GM23338 (cell line): ENCODE measurements around the gene ZNF516. TPM values are rescaled to one million over a fixed set of nuclear protein-coding genes. Genes with fewer than 3 reads are reported as not detected.

Experiments
- ATAC-seq: fragments of 200-7000 bp; cut with Tn5 transposase; 3 replicates; pipeline ENCODE4 v1.9.1; 2020
- DNase-seq: peaks from one replicate; pipeline ENCODE4 v3.0.0-alpha.2; 2015; ENCODE audit warnings: low spot score
- H2AFZ ChIP-seq: fragments of 200-600 bp; sonication (generic); 2 replicates; pipeline ENCODE4 v1.8.0; 2016; ENCODE audit warnings: antibody characterized with exemption, mild to moderate bottlenecking, moderate library complexity
- H3F3A ChIP-seq: fragments of 200-600 bp; sonication (generic); replicated peaks from 2 replicates; pipeline ENCODE4 v1.8.0; 2017; ENCODE audit warnings: antibody characterized with exemption, mixed run types, low read depth
- H3K27ac ChIP-seq: fragments of 200-600 bp; sonication (generic); 2 replicates; pipeline ENCODE4 v1.6.1; 2016; ENCODE audit warnings: low read depth
- H3K27me3 ChIP-seq: fragments of 200-600 bp; sonication (generic); 2 replicates; pipeline ENCODE4 v1.8.0; 2016; ENCODE audit warnings: mild to moderate bottlenecking, mixed run types, moderate library complexity; ENCODE audit not compliant: insufficient read depth
- H3K36me3 ChIP-seq: fragments of 200-600 bp; sonication (generic); 2 replicates; pipeline ENCODE4 v1.8.0; 2016; ENCODE audit warnings: mild to moderate bottlenecking; ENCODE audit not compliant: insufficient read depth
- H3K4me1 ChIP-seq: fragments of 200-600 bp; sonication (generic); 2 replicates; pipeline ENCODE4 v1.8.0; 2016; ENCODE audit warnings: mild to moderate bottlenecking, moderate library complexity; ENCODE audit not compliant: insufficient read depth
- H3K4me2 ChIP-seq: fragments of 200-600 bp; sonication (generic); 2 replicates; pipeline ENCODE4 v1.7.1; 2017; ENCODE audit warnings: mixed run types
- H3K4me3 ChIP-seq: fragments of 200-600 bp; sonication (generic); 2 replicates; pipeline ENCODE4 v1.6.1; 2016; ENCODE audit warnings: mixed run types
- H3K79me2 ChIP-seq: fragments of 200-600 bp; sonication (generic); replicated peaks from 2 replicates; pipeline ENCODE4 v1.8.0; 2017; ENCODE audit warnings: mild to moderate bottlenecking; ENCODE audit not compliant: insufficient read depth
- H3K9me2 ChIP-seq: fragments of 200-600 bp; sonication (generic); 2 replicates; pipeline ENCODE4 v1.8.0; 2017; ENCODE audit not compliant: insufficient read depth
- H4K20me1 ChIP-seq: fragments of 200-600 bp; sonication (generic); replicated peaks from 2 replicates; pipeline ENCODE4 v1.8.0; 2017; ENCODE audit warnings: mild to moderate bottlenecking; ENCODE audit not compliant: insufficient read depth
- H3K27ac Mint-ChIP-seq: 2 replicates; pipeline ENCODE4 v1.8.0; 2020; ENCODE audit warnings: inconsistent platforms, mild to moderate bottlenecking, moderate library complexity, mixed read lengths
- H3K27me3 Mint-ChIP-seq: 3 replicates; pipeline ENCODE4 v1.8.0; 2022; ENCODE audit warnings: low read depth, mild to moderate bottlenecking, moderate library complexity, mixed read lengths, inconsistent platforms; ENCODE audit not compliant: insufficient read depth, poor library complexity
- H3K36me3 Mint-ChIP-seq: 3 replicates; pipeline ENCODE4 v1.8.0; 2021; ENCODE audit warnings: low read depth, mild to moderate bottlenecking, inconsistent platforms, moderate library complexity, mixed read lengths
- H3K4me1 Mint-ChIP-seq: 3 replicates; pipeline ENCODE4 v1.8.0; 2020; ENCODE audit warnings: mild to moderate bottlenecking, inconsistent platforms, mixed read lengths
- H3K4me3 Mint-ChIP-seq: 3 replicates; pipeline ENCODE4 v1.8.0; 2021; ENCODE audit warnings: moderate library complexity, mild to moderate bottlenecking, inconsistent platforms, mixed read lengths
- H3K9me3 Mint-ChIP-seq: 3 replicates; pipeline ENCODE4 v1.8.0; 2020; ENCODE audit warnings: moderate library complexity, mild to moderate bottlenecking, inconsistent platforms, mixed read lengths
- CREB1 ChIP-seq: fragments of 250-450 bp; sonication (Bioruptor Pico); IDR thresholded peaks from 2 replicates; pipeline ENCODE4 v1.5.0; 2020; ENCODE audit warnings: low read depth, mild to moderate bottlenecking, moderate library complexity
- EZH2 ChIP-seq: fragments of 200-600 bp; sonication (generic); IDR thresholded peaks from one replicate; pipeline ENCODE4 v1.8.0; 2017; ENCODE audit warnings: antibody characterized with exemption, mild to moderate bottlenecking, low read depth; ENCODE audit not compliant: unreplicated experiment
- EZH2phosphoT487 ChIP-seq: fragments of 200-600 bp; sonication (generic); IDR thresholded peaks from one replicate; pipeline ENCODE4 v1.8.1; 2018; ENCODE audit warnings: antibody characterized with exemption; ENCODE audit not compliant: unreplicated experiment
- JUNB ChIP-seq: IDR thresholded peaks from one replicate; pipeline ENCODE4 v1.6.1; 2016; ENCODE audit warnings: antibody characterized with exemption; ENCODE audit not compliant: unreplicated experiment
- NANOG ChIP-seq: IDR thresholded peaks from 2 replicates; pipeline ENCODE4 v1.6.1; 2016; ENCODE audit warnings: antibody characterized with exemption, borderline replicate concordance
- POLR2AphosphoS5 ChIP-seq: IDR thresholded peaks from 2 replicates; pipeline ENCODE4 v1.6.1; 2016; ENCODE audit warnings: antibody characterized with exemption, low read depth
- STAT1 ChIP-seq: IDR thresholded peaks from one replicate; pipeline ENCODE4 v1.6.1; 2016; ENCODE audit warnings: antibody characterized with exemption; ENCODE audit not compliant: unreplicated experiment
- ZNF114 ChIP-seq: fragments of 250-450 bp; sonication (Bioruptor Pico); IDR thresholded peaks from 2 replicates; pipeline ENCODE4 v1.5.0; 2020; ENCODE audit warnings: mild to moderate bottlenecking, moderate library complexity
- ZNF331 ChIP-seq: fragments of 250-450 bp; sonication (Bioruptor Pico); IDR thresholded peaks from 2 replicates; pipeline ENCODE4 v1.5.0; 2020; ENCODE audit warnings: low read depth, mild to moderate bottlenecking, moderate library complexity
- polyA plus RNA-seq: library from polyadenylated mRNA; unstranded; fragments of >200 nt; fragmentation: Nextera tagmentation; extraction: Ambion mirVana; gene quantifications from 2 replicates; pipeline ENCODE4 v1.2.1, GENCODE V29; 2016
- total RNA-seq: library from RNA; depleted of rRNA; stranded (reverse); fragments of >200 nt; shearing (Covaris generic); gene quantifications from 2 replicates; pipeline ENCODE4 v1.2.3, GENCODE V29; 2014
- TF ChIP-seq, protein P1 (sequence below): fragments of 250-450 bp; sonication (Bioruptor Pico); IDR thresholded peaks from 2 replicates; pipeline ENCODE4 v1.5.0; 2020; ENCODE audit warnings: mild to moderate bottlenecking, moderate library complexity
- TF ChIP-seq, protein P2 (sequence below): IDR thresholded peaks from one replicate; pipeline ENCODE4 v1.6.1; 2018; ENCODE audit warnings: antibody characterized with exemption; ENCODE audit not compliant: unreplicated experiment
- TF ChIP-seq, protein P3 (sequence below), 2 experiments: fragments of 200-600 bp in 1 of 2; sonication (generic) in 1 of 2; conservative IDR thresholded peaks; 2 replicates each; pipeline versions ENCODE4 v1.5.1 to v1.6.1; 2016 to 2017; ENCODE audit warnings: antibody characterized with exemption in 2 of 2, low read depth in 2 of 2, mild to moderate bottlenecking in 2 of 2, moderate library complexity in 1 of 2
- TF ChIP-seq, protein P4 (sequence below): IDR thresholded peaks from 2 replicates; pipeline ENCODE4 v1.6.1; 2016; ENCODE audit warnings: antibody characterized with exemption

The ZNF516 gene
- total and polyA plus RNA-seq, 2 experiments from 2014 or later, result 11.9 to 24.2 TPM

DNA sequence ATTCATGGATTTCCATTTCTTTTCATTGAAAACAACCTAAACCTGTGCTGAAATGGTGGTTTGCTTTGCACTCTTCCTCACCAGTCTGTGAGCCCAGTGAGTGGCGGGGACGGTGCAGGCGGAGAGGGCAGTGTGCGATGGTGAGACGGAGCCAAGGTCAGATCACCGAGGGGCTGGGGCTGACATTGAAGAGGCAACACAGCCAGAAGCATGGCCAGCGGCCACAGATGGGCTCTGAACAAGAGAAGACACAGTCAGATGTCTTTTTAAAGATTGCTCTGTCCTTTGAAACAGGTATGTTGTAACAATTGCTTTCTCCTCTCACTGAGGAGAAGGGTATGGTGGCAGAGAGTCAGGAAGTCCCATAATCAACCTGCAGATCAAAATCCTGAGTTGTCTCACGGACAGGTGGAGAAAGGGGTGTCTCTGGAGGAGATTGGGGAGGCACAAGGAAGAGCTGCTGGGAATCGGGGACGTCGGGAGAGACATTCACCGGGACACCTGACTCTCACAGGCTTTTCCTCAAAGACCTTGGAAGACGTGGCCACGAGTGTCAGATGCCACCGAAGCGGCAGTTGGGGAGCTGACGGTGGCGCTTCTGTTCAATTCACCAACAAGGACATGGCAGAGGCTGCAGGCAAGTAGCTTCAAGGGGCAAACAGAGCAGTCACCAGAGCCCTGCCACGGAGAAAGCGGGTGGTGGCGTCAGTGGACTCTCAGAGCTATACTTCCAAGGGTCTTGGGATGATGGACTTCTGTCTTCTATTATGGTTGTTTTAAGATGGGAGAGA is 12.1 kb upstream of the ZNF516 start:
- H4K20me1 ChIP-seq, result no peaks in the 10 kb centered on the region
- Mint-ChIP-seq H3K27me3 (peaks cover 13% of the 10 kb centered on the region), H3K4me3 (no peak overlapping the region), H3K9me3 (no peaks in the 10 kb centered on the region; the same call in 2 of the 3 replicates), H3K4me1 (peaks cover 14% of the 10 kb centered on the region), H3K36me3 (no peaks in the 10 kb centered on the region), H3K27ac (no peak overlapping the region)
- H3F3A ChIP-seq, result no peaks in the 10 kb centered on the region
- H3K4me3 ChIP-seq, result no peak overlapping the region
- H3K36me3 ChIP-seq, result no peaks in the 10 kb centered on the region
- H3K27ac ChIP-seq, result no peak overlapping the region
- 0 out of 2 replicates have a peak overlapping the region, but pooled peaks have one; percentile 32 for H2AFZ ChIP-seq
- H3K4me2 ChIP-seq, result no peak overlapping the region
- H3K9me2 ChIP-seq, result no peaks in the 10 kb centered on the region
- H3K4me1 ChIP-seq, result peaks cover 12% of the 10 kb centered on the region
- no peaks in the 10 kb centered on the region for H3K79me2 ChIP-seq
- no peak for TF ChIP-seq POLR2AphosphoS5
- TF ChIP-seq, protein P1, sequence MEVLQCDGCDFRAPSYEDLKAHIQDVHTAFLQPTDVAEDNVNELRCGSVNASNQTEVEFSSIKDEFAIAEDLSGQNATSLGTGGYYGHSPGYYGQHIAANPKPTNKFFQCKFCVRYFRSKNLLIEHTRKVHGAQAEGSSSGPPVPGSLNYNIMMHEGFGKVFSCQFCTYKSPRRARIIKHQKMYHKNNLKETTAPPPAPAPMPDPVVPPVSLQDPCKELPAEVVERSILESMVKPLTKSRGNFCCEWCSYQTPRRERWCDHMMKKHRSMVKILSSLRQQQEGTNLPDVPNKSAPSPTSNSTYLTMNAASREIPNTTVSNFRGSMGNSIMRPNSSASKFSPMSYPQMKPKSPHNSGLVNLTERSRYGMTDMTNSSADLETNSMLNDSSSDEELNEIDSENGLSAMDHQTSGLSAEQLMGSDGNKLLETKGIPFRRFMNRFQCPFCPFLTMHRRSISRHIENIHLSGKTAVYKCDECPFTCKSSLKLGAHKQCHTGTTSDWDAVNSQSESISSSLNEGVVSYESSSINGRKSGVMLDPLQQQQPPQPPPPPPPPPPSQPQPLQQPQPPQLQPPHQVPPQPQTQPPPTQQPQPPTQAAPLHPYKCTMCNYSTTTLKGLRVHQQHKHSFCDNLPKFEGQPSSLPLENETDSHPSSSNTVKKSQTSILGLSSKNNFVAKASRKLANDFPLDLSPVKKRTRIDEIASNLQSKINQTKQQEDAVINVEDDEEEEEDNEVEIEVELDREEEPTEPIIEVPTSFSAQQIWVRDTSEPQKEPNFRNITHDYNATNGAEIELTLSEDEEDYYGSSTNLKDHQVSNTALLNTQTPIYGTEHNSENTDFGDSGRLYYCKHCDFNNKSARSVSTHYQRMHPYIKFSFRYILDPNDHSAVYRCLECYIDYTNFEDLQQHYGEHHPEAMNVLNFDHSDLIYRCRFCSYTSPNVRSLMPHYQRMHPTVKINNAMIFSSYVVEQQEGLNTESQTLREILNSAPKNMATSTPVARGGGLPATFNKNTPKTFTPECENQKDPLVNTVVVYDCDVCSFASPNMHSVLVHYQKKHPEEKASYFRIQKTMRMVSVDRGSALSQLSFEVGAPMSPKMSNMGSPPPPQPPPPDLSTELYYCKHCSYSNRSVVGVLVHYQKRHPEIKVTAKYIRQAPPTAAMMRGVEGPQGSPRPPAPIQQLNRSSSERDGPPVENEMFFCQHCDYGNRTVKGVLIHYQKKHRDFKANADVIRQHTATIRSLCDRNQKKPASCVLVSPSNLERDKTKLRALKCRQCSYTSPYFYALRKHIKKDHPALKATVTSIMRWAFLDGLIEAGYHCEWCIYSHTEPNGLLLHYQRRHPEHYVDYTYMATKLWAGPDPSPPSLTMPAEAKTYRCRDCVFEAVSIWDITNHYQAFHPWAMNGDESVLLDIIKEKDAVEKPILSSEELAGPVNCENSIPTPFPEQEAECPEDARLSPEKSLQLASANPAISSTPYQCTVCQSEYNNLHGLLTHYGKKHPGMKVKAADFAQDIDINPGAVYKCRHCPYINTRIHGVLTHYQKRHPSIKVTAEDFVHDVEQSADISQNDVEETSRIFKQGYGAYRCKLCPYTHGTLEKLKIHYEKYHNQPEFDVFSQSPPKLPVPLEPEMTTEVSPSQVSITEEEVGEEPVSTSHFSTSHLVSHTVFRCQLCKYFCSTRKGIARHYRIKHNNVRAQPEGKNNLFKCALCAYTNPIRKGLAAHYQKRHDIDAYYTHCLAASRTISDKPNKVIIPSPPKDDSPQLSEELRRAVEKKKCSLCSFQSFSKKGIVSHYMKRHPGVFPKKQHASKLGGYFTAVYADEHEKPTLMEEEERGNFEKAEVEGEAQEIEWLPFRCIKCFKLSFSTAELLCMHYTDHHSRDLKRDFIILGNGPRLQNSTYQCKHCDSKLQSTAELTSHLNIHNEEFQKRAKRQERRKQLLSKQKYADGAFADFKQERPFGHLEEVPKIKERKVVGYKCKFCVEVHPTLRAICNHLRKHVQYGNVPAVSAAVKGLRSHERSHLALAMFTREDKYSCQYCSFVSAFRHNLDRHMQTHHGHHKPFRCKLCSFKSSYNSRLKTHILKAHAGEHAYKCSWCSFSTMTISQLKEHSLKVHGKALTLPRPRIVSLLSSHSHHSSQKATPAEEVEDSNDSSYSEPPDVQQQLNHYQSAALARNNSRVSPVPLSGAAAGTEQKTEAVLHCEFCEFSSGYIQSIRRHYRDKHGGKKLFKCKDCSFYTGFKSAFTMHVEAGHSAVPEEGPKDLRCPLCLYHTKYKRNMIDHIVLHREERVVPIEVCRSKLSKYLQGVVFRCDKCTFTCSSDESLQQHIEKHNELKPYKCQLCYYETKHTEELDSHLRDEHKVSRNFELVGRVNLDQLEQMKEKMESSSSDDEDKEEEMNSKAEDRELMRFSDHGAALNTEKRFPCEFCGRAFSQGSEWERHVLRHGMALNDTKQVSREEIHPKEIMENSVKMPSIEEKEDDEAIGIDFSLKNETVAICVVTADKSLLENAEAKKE (CRISPR knock-in tag), result no peak
- no peak for TF ChIP-seq STAT1
- TF ChIP-seq, protein P2, sequence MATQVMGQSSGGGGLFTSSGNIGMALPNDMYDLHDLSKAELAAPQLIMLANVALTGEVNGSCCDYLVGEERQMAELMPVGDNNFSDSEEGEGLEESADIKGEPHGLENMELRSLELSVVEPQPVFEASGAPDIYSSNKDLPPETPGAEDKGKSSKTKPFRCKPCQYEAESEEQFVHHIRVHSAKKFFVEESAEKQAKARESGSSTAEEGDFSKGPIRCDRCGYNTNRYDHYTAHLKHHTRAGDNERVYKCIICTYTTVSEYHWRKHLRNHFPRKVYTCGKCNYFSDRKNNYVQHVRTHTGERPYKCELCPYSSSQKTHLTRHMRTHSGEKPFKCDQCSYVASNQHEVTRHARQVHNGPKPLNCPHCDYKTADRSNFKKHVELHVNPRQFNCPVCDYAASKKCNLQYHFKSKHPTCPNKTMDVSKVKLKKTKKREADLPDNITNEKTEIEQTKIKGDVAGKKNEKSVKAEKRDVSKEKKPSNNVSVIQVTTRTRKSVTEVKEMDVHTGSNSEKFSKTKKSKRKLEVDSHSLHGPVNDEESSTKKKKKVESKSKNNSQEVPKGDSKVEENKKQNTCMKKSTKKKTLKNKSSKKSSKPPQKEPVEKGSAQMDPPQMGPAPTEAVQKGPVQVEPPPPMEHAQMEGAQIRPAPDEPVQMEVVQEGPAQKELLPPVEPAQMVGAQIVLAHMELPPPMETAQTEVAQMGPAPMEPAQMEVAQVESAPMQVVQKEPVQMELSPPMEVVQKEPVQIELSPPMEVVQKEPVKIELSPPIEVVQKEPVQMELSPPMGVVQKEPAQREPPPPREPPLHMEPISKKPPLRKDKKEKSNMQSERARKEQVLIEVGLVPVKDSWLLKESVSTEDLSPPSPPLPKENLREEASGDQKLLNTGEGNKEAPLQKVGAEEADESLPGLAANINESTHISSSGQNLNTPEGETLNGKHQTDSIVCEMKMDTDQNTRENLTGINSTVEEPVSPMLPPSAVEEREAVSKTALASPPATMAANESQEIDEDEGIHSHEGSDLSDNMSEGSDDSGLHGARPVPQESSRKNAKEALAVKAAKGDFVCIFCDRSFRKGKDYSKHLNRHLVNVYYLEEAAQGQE, result no peak
- no peak for TF ChIP-seq EZH2
- no peak for TF ChIP-seq ZNF331 (CRISPR knock-in tag)
- TF ChIP-seq CREB1, result no peak
- no peak for TF ChIP-seq EZH2phosphoT487
- no peak for TF ChIP-seq NANOG
- TF ChIP-seq ZNF114 (CRISPR knock-in tag), result no peak
- TF ChIP-seq, protein P3, sequence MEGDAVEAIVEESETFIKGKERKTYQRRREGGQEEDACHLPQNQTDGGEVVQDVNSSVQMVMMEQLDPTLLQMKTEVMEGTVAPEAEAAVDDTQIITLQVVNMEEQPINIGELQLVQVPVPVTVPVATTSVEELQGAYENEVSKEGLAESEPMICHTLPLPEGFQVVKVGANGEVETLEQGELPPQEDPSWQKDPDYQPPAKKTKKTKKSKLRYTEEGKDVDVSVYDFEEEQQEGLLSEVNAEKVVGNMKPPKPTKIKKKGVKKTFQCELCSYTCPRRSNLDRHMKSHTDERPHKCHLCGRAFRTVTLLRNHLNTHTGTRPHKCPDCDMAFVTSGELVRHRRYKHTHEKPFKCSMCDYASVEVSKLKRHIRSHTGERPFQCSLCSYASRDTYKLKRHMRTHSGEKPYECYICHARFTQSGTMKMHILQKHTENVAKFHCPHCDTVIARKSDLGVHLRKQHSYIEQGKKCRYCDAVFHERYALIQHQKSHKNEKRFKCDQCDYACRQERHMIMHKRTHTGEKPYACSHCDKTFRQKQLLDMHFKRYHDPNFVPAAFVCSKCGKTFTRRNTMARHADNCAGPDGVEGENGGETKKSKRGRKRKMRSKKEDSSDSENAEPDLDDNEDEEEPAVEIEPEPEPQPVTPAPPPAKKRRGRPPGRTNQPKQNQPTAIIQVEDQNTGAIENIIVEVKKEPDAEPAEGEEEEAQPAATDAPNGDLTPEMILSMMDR (conservative IDR thresholded peaks at IDR 0.05; ENCODE audit: low read depth in 2 of 2), result no peak
- TF ChIP-seq JUNB, result no peak
- TF ChIP-seq, protein P4, sequence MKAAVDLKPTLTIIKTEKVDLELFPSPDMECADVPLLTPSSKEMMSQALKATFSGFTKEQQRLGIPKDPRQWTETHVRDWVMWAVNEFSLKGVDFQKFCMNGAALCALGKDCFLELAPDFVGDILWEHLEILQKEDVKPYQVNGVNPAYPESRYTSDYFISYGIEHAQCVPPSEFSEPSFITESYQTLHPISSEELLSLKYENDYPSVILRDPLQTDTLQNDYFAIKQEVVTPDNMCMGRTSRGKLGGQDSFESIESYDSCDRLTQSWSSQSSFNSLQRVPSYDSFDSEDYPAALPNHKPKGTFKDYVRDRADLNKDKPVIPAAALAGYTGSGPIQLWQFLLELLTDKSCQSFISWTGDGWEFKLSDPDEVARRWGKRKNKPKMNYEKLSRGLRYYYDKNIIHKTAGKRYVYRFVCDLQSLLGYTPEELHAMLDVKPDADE, result no peak
- DNase-seq, result no peak
- no peak for ATAC-seq
- no peaks in the 10 kb centered on the region for H3K27me3 ChIP-seq
